BJ (cell line): ENCODE data around the gene ACTMAP. TPM values are rescaled to one million over a fixed set of nuclear protein-coding genes. Genes with fewer than 3 reads are reported as not detected.

Source experiments
- CTCF ChIA-PET: fragments of 350-600 bp; formaldehyde crosslinking; extraction: SDS; loops from one replicate; lab custom pipeline; 2021; ENCODE audit warnings: antibody characterized with exemption, inconsistent platforms; lab: Yijun Ruan, JAX
- POLR2A ChIA-PET: fragments of 300-600 bp; sonication (Branson Sonifier 250); formaldehyde crosslinking; extraction: SDS; loops from one replicate; lab custom pipeline; 2021; ENCODE audit warnings: antibody characterized with exemption; lab: Charles Lee
- DNase-seq: peaks from one replicate; pipeline ENCODE4 v3.0.0-alpha.2; 2011; ENCODE audit warnings: low read depth
- H3K27me3 ChIP-seq: 2 replicates; pipeline ENCODE4 v1.6.0; 2011; ENCODE audit warnings: low read length; ENCODE audit not compliant: control insufficient read depth, insufficient read depth
- H3K36me3 ChIP-seq: 2 replicates; pipeline ENCODE4 v1.5.1; 2011; ENCODE audit warnings: low read length; ENCODE audit not compliant: control insufficient read depth, insufficient read depth
- H3K4me3 ChIP-seq: 2 replicates; pipeline ENCODE4 v1.5.1; 2011; ENCODE audit warnings: low read depth, mild to moderate bottlenecking, control low read depth, low read length
- polyA plus RNA-seq: library from polyadenylated mRNA; depleted of rRNA; stranded (reverse); fragments of >200 nt; gene quantifications from 2 replicates; pipeline ENCODE4 v1.2.3, GENCODE V29; 2011
- TF ChIP-seq, protein P1 (sequence below): IDR thresholded peaks from 2 replicates; pipeline ENCODE4 v1.5.1; 2011; ENCODE audit warnings: low read depth, mild to moderate bottlenecking, control low read depth, inconsistent platforms, low read length, moderate library complexity; ENCODE audit not compliant: insufficient read depth

The ACTMAP gene
- polyA plus RNA-seq, 1 experiment: 5.5 TPM

DNA sequence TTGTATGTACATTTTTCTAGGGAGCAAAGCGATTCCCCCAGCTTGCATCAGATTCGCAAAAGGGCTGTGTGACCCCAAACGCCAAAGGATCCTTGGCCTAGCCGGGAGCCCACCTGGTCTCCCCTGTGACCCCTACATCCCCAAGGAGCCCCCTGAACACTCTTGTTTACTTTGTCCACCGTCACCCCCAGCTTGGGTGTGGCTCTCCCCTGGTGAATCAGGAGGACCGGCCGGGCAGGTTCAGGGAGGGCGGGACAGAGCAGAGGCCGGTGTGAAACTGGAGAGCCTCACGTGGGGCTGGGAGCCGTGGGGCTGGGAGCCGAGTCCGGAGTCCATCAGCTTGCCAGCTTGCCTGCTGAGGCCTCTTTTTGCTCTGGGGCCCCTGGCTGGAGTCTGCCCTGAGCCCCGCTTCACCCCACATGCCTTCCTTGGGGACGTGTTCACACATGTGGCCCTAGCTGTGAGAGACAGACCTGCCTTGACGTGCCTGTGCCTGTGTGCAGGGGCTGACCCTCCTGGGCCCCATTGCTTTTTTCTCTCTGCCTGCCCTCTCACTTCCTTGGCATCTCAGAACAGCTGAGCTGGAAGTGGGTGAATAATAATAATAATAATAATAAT is 31.4 kb downstream of the ACTMAP start:
- peak overlapping the region; percentile 70 for H3K4me3 ChIP-seq
- CTCF ChIA-PET: interaction anchor here (0.8 kb wide), 2 partner anchors 9 to 17 kb away, joined by 3 read pairs; no protein-coding TSS in a partner anchor
- no peaks in the 10 kb centered on the region for H3K27me3 ChIP-seq
- TF ChIP-seq, protein P1, sequence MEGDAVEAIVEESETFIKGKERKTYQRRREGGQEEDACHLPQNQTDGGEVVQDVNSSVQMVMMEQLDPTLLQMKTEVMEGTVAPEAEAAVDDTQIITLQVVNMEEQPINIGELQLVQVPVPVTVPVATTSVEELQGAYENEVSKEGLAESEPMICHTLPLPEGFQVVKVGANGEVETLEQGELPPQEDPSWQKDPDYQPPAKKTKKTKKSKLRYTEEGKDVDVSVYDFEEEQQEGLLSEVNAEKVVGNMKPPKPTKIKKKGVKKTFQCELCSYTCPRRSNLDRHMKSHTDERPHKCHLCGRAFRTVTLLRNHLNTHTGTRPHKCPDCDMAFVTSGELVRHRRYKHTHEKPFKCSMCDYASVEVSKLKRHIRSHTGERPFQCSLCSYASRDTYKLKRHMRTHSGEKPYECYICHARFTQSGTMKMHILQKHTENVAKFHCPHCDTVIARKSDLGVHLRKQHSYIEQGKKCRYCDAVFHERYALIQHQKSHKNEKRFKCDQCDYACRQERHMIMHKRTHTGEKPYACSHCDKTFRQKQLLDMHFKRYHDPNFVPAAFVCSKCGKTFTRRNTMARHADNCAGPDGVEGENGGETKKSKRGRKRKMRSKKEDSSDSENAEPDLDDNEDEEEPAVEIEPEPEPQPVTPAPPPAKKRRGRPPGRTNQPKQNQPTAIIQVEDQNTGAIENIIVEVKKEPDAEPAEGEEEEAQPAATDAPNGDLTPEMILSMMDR: no peak
- DNase-seq: no peak
- H3K36me3 ChIP-seq: no peaks in the 10 kb centered on the region; the same call in none of the 2 replicates
- POLR2A ChIA-PET: no interaction called here

DNA sequence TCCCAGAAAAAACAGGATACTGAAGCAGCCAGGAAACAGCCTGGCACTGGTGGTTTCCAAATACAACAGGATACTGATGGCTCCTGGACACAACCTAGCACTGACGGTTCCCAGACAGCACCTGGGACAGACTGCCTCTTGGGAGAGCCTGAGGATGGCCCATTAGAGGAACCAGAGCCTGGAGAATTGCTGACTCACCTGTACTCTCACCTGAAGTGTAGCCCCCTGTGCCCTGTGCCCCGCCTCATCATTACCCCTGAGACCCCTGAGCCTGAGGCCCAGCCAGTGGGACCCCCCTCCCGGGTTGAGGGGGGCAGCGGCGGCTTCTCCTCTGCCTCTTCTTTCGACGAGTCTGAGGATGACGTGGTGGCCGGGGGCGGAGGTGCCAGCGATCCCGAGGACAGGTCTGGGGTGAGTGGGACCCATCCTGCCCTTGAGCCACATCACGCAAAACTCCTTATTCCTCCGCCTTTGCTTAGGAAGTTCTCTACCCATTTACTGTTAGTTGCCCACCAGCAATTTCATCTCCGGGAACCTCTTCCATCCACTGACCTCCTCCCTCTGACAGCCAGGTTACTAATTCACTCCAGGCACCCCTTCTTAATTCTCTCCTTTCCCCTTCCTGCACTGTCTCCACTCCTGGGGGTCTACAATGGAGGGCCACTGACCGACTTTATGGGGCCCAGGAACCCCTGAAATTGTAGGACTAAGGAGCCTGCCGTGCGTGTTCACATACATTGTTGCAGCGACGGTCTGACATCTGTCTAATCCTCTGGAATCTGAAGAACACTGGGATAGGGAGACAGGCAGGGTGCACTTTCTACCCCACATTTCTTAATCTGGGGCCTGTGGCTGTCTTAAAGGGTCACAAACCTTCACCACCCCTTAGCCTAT is 32.1 kb downstream of the ACTMAP start:
- DNase-seq: no peak
- ChIA-PET CTCF (interaction anchor here (0.8 to 1.5 kb wide), 3 partner anchors 9 to 616 kb away, joined by 3 to 12 read pairs (median 3); no protein-coding TSS in a partner anchor), POLR2A (no interaction called here)
- Histone ChIP-seq H3K4me3 (peak overlapping the region; percentile 70), H3K27me3 (no peaks in the 10 kb centered on the region), H3K36me3 (no peaks in the 10 kb centered on the region; the same call in none of the 2 replicates)
- TF ChIP-seq, protein P1: no peak

DNA sequence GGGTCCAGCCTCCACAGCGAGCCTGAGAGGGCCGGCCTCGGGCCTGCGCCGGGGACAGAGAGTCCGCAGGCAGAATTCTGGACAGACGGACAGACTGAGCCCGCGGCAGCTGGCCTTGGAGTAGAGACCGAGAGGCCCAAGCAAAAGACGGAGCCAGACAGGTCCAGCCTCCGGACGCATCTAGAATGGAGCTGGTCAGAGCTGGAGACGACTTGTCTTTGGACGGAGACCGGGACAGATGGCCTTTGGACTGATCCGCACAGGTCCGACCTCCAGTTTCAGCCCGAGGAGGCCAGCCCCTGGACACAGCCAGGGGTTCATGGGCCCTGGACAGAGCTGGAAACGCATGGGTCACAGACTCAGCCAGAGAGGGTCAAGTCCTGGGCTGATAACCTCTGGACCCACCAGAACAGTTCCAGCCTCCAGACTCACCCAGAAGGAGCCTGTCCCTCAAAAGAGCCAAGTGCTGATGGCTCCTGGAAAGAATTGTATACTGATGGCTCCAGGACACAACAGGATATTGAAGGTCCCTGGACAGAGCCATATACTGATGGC is 32.9 kb downstream of the ACTMAP start:
- H3K4me3 ChIP-seq: peak overlapping the region; percentile 70
- ChIA-PET CTCF (interaction anchor here (0.6 to 1.9 kb wide), 4 partner anchors 53 to 661 kb away, joined by 3 to 12 read pairs (median 4); no protein-coding TSS in a partner anchor), POLR2A (no interaction called here)
- TF ChIP-seq, protein P1: no peak
- H3K27me3 ChIP-seq: no peaks in the 10 kb centered on the region
- no peak for DNase-seq
- H3K36me3 ChIP-seq: no peaks in the 10 kb centered on the region; the same call in none of the 2 replicates

DNA sequence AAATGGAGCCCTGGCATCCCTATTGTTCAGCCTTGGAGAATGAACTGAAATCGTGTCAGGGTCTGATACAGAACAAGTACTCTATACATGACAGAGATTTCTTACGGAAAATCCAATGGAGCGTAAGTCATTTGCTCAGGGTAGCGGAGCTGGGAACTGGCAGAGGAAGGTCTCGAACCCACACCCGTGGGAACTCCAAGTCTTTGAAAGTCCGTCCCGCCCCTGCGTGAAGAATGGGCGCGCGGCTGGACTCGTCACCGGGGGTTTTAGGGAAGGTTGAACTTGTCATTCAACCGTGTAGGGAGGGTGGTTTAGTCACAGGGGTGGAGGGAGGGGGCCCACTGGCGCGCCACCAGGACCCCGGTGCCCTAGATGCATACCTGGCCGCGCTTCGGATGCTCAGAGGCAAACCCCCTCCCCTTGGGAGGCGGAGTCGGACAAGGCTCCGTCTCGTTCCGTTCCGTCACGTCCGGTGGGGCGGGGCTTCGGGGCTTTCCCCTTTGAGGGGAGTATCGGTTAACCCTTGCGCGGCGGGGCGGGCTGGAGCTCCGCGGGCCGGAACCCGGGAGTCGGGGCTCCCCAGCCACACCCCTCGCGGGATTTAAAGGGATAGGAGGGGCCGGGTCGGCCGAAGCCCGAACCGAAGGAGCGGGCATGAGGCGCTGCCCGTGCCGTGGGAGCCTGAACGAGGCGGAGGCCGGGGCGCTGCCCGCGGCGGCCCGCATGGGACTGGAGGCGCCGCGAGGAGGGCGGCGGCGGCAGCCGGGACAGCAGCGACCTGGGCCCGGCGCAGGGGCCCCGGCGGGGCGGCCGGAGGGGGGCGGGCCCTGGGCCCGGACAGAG is 33.6 kb downstream of the ACTMAP start, which contains the start of the genes COQ8B and ITPKC:
Gene COQ8B, minus strand, starts transcription at position 405 of the 843 bp plus-strand sequence. CDS start 2,254 bp downstream, outside the sequence.
Gene ITPKC, plus strand, starts transcription at position 631 of the 843 bp plus-strand sequence. Its CDS starts 24 bp downstream, at position 655.
- POLR2A ChIA-PET: interaction anchor here (0.6 kb wide), 1 partner anchor 28 kb away, joined by 4 read pairs; no protein-coding TSS in a partner anchor
- peak; percentile 74 for DNase-seq
- TF ChIP-seq, protein P1: no peak
- Histone ChIP-seq H3K36me3 (no peaks in the 10 kb centered on the region; the same call in none of the 2 replicates), H3K27me3 (no peaks in the 10 kb centered on the region), H3K4me3 (peak within 1 kb of the TSS; percentile 70)
- CTCF ChIA-PET: interaction anchor here (0.6 to 1.9 kb wide), 6 partner anchors 52 to 662 kb away, joined by 3 to 12 read pairs (median 3); no protein-coding TSS in a partner anchor
